Esophagus muscularis mucosa (tissue), 4 donors: ENCODE results near the gene MEIOB.

Source experiments
- CTCF ChIP-seq, 3 experiments: fragments of 200-600 bp in 2 of 3; fragments of 450-650 bp in 1 of 3; sonication (generic) in 2 of 3; IDR thresholded peaks; one replicate each; pipeline ENCODE4 v1.5.1; 2017 to 2019; ENCODE audit warnings: antibody characterized with exemption in 3 of 3, mild to moderate bottlenecking in 2 of 3, moderate library complexity in 1 of 3
- EP300 ChIP-seq: sonication (generic); formaldehyde crosslinking; IDR thresholded peaks from one replicate; pipeline ENCODE4 v1.6.1; 2017; ENCODE audit warnings: antibody characterized with exemption
- POLR2A ChIP-seq: fragments of 450-650 bp; IDR thresholded peaks from one replicate; pipeline ENCODE4 v1.6.1; 2017; ENCODE audit warnings: antibody characterized with exemption, moderate library complexity, mild to moderate bottlenecking, low read depth
- POLR2AphosphoS5 ChIP-seq, 2 donors: sonication (generic); formaldehyde crosslinking; IDR thresholded peaks; one replicate each; pipeline ENCODE4 v1.6.1; 2017; ENCODE audit warnings: antibody characterized with exemption in 2 of 2

GRCh38 chr16:1890708-1891050 lies 18.7 kb upstream of the MEIOB start:
- TF ChIP-seq POLR2A, result no peak
- TF ChIP-seq CTCF (IDR thresholded peaks at IDR 0.05), result no peak
- no peak for TF ChIP-seq EP300
- no peak for TF ChIP-seq POLR2AphosphoS5 (IDR thresholded peaks at IDR 0.05)
